Hematopoietic multipotent progenitor cell treated with erythropoietin and hydrocortisone succinate and interleukin-3 and kit ligand, for 6 days (in vitro differentiated cells): ENCODE results near the gene MFSD1.
A peak's percentile ranks its signal among the peaks of the same experiment; 100 is the strongest.

ENCODE experiments used
- DNase-seq: peaks from one replicate; pipeline ENCODE4 v3.0.0-alpha.2; 2015

MFSD1 gene

GRCh38 chr3:158821847-158822246, 20.0 kb downstream of the MFSD1 start:
- DNase-seq = no peak

DNA sequence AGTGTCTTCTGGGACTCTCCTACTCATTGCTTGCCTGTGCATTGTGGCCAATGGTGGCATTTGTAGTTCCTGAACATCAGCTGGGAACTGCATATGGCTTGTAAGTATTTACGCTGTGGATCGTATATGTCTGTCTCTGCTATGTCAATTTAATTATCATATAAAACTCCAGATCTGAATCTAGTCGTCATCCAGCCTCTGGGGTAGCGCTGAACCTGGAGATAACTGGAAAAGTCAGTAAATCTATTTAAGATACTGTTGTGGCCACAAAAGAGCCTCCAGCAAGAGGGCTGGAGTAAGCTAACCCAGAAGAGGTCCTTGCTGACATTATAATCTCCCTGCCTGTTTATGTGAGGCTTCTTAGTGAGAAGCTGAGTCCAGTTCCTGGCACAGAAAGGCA, 21.6 kb downstream of the MFSD1 start:
- DNase-seq = no peak

DNA sequence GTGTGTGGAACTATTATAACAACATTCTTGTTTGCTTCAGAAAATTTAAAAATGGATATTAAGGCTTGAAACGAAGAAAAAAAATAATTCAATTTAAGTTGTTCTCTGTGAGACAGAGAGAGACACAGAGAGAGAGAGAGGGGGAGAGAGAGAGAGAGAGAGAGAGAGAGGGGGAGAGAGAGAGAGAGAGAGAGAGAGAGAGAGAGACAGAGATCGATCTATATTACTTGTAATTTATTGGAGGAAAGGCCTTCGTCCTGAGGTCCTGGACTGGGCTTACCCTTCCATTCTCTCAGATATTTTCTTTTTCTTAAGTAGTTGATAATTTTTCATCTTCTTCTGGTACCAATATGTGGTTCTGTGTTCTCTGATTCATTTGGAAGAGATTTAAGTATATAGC, 25.9 kb downstream of the MFSD1 start:
- no peak for DNase-seq

GRCh38 chr3:158830391-158830790, 28.5 kb downstream of the MFSD1 start:
- no peak for DNase-seq

DNA sequence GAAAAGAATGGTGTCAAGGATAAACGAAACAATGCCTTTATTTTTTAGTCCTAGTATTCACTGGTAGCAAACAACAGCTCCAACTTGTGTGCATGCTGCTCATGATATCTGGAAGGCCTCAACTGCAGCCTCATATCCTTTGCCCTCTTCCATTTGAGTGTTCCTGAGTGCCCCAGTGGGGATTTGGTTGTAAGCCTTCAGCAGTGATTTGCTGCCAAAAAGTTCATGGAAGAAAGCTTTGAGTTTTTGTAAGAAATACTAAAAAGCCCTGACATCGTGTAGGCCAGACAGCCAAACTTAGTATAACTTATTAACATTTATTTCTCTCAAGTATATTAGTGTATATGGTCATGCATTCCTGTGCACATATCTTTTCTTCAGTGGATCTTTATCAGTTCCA, 30.0 kb downstream of the MFSD1 start:
- DNase-seq = no peak

- DNase-seq = no peak
These were observed 33.8 kb downstream of the MFSD1 start for GRCh38 chr3:158835631-158836030.

DNA sequence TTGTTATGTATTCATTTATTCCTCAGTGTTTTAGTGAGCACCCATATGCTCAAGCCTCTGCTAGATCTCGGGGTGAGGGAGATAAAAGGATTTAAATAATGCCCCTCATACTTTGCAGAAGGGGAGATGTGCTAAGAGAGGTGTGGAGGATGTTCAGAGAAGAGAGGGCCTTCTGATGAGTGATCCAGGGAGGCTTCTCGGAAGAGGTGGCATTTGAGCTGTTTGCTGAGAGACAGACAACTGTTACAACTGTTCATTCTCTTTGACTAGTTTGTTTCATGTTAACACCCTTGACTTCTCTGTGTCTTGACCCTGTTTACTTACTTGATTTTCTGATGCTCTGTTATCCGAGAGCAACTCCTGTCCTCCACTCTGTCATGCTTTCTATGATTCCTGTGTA, 34.5 kb downstream of the MFSD1 start:
- DNase-seq = no peak

GRCh38 chr3:158837240-158837639, 35.4 kb downstream of the MFSD1 start:
- DNase-seq = no peak

DNA sequence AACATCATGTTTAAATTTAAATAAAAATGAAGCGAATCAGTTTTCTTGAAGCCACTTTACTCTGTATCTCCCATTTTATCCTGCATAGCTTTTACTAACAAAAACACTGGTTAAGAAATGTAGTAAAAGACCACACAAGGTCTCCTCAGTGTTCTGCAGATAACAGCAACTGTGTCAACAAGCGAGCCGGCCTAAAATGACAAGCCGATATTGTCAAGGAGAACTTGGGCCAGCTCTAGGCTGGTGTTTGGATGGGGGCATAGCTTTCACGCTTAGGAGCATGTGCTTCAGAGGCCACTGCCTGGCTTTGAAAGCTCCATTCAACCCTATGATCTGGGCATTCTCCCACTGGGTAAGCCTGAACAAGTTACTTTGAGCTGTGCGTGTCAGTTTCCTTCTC, 38.1 kb downstream of the MFSD1 start:
- no peak for DNase-seq

GRCh38 chr3:158841387-158841786, 39.5 kb downstream of the MFSD1 start:
- DNase-seq = no peak

GRCh38 chr3:158842976-158843375, 41.1 kb downstream of the MFSD1 start:
- DNase-seq = no peak

DNA sequence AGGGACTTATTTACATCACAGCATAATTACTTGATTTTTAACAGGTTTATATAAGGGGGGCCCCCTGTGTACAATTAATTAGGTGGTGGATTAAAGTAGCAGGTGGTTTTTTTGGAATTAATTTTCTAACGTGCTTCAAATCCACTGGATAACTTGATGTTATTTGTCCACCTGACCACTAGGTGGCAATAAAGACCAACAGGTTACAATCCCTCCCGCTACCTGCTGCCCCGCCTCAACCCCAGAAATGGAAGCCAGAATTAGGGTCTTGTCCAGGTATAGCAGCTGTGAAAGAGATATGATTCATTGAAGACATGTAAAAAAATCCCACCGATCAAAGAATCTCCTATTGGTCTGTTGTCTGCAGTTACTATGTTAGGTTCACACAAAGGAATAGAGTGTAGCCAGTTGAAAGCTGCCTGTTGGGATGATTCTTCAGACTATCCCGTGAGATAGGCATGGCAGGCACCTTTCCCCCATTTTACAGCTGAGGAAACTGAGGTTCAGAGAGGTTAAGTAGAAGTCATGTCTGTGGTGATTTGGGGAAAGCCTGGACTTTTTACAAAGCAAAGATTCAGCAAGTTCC, 44.0 kb downstream of the MFSD1 start:
- peak; percentile 70 for DNase-seq

DNA sequence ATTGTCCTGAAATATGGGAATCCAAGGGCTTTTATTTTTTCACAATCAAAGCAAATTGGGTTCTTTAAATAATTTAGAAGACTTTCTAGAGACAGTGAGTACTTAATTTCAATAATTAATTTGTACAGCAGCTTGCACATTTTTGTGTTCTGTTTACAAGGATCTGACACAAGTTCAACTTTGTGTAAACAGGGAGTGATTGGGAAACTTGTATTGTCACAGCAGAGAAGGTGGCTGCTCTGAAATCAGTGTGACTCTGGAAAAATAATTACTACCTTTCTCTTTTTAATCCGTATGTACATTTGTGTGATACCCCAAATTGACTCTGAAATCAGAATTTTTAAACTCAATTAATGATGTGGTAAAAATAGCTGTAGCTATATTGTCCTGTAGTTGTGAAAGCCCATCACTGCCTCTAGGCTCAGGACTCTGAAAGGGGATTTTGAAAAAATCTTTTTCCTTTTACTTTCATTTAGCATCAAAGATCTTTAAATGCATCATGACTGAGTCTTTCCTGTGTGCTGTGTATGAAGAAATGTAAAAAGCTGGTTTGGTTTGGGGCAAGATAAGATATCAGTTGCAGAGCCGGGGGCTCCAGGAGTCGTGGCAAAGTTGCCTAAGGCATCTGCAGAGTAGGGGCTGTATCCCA, 45.1 kb downstream of the MFSD1 start:
- no peak for DNase-seq

- DNase-seq = no peak
These were observed 45.6 kb downstream of the MFSD1 start for GRCh38 chr3:158847452-158847821.

GRCh38 chr3:158847885-158848284, 46.0 kb downstream of the MFSD1 start:
- DNase-seq = no peak

GRCh38 chr3:158849757-158850156, 47.9 kb downstream of the MFSD1 start:
- no peak for DNase-seq

DNA sequence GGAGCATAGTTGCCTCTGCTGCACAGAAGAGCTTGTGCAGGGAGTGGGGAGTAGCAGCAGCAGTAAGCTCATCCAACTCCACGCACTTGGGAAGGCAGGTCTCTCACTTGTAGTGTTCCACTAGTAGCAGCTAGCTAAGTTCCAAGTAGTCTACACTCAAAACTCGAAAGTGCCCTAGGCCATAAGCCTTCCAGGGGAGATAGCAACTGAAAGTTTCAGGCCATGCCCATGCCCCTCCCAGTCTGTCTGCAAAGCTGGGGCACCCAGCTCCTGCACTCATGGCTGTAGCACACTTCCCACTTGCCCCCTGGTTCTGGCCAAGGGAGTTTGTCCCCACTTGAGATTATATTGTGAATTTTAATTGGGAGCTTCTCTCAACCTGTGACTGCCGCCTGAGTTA, 57.5 kb downstream of the MFSD1 start:
- DNase-seq = no peak

- DNase-seq = no peak
These were observed 61.4 kb downstream of the MFSD1 start for GRCh38 chr3:158863247-158863646.

DNA sequence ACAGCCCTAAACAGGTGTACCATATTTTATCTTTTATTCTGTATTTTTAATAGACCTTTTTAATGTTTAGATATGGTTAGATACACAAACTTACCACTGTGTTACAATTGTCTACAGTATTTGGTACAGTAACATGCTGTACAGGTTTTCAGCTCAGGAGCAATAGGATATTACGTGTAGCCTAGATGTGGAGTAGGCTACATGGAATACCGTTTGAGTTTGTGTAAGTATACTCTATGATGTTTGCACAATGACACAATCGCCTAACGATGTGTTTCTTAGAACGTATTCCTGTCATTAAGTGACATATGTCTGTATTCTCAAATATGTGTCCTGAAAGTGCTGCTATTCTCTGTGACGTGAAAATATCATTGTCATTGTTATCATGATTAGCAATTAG, 62.6 kb downstream of the MFSD1 start:
- DNase-seq = no peak

DNA sequence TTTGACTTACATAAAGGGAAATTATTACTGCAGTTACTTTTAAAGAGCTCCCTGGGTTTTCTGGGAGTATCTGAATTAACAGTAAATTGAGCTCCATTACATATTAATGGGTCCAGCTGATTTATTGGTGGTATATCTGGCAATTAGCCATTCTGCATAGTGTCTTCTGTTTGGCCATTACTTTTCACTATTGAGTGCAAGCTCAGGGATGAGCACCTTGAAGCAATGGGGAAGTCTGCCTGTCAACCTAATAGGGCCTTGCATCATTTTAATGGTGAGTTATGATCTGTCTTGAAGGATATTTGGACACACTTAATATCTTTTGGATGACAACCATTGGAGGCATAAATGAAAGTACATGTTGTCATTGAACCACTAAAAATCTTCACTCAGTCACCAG, 73.8 kb downstream of the MFSD1 start:
- DNase-seq = no peak
